ENCODE measurements around the gene TRA2A. TPM values are rescaled to one million over a fixed set of nuclear protein-coding genes. Genes with fewer than 3 reads are reported as not detected.

Gene TRA2A
- total and polyA plus RNA-seq, 10 of the 15 experiments (the other 5 are each of a cell fraction or from before 2014, with no cell fraction given), result 25.0 to 224 (median 91.3) TPM

- no peaks in the 10 kb centered on the region for H3K27me3 ChIP-seq (replicated peaks in 1 of 2; ENCODE audit: control insufficient read depth in 2 of 2, insufficient read depth in 2 of 2, low read length in 1 of 2)
- ChIA-PET SMC1A (ENCODE audit: uncharacterized antibody, unreplicated experiment) (interaction anchor here (0.5 to 6.4 kb wide), 30 partner anchors 10 to 363 kb away, joined by 3 to 50 read pairs (median 4); partner anchors contain the start of gene STK31), RAD21 (ENCODE audit: unreplicated experiment) (interaction anchor here (0.6 to 4.7 kb wide), 23 partner anchors 16 to 772 kb away, joined by 3 to 46 read pairs (median 4); no protein-coding TSS in a partner anchor), POLR2A (interaction anchor here (0.6 to 0.7 kb wide), 2 partner anchors 28 to 201 kb away, joined by 4 to 5 read pairs; no protein-coding TSS in a partner anchor), CTCF (interaction anchor here (0.5 to 9.7 kb wide), 45 partner anchors 10 to 1039 kb away, joined by 3 to 71 read pairs (median 4); partner anchors contain the start of genes FAM221A and STK31)
- BruUV-seq (replicated peaks), result no TSS peak
- WGBS (ENCODE audit: insufficient coverage, insufficient replicate concordance, low lambda C conversion rate, missing lambda C conversion rate), result 51% methylated on average over 13 of the region's 13 CpGs
- H3K4me3 ChIP-seq, result no peak overlapping the region
- peak; percentile 74 for DNase-seq (ENCODE audit: low read depth, low spot score)
- no peak overlapping the region for H2AFZ ChIP-seq (ENCODE audit: control insufficient read depth, low read depth, low read length)
- intact Hi-C loops (cut with micrococcal nuclease; ENCODE audit: unreplicated experiment), result loop anchor here (1.0 to 10.0 kb wide), 3 partner anchors 23 to 1028 kb away; partner anchors contain the start of gene PALS2
- H3K27ac ChIP-seq (ENCODE audit: control insufficient read depth, insufficient read depth), result peak overlapping the region; percentile 18; the same call in 1 of the 2 replicates
- H3K4me1 ChIP-seq (ENCODE audit: control insufficient read depth, insufficient read depth, low read length), result peaks cover 13% of the 10 kb centered on the region
- H3K9ac ChIP-seq (ENCODE audit: control insufficient read depth, insufficient read depth, low read length), result no peak overlapping the region
- in situ Hi-C loops (cut with MboI), result no loop called here
- no peaks in the 10 kb centered on the region for H3K36me3 ChIP-seq (ENCODE audit: control insufficient read depth in 2 of 2, insufficient read depth in 2 of 2, low read length in 1 of 2)
- peak; percentile 79 for ATAC-seq
- H3K79me2 ChIP-seq (ENCODE audit: control insufficient read depth, insufficient read depth, low read length), result no peaks in the 10 kb centered on the region
- peaks cover 1% of the 10 kb centered on the region for H3K9me3 ChIP-seq (replicated peaks; ENCODE audit: control insufficient read depth, insufficient read depth, low read length)
- 0 out of 2 replicates have a peak overlapping the region, but pooled peaks have one; percentile 17 for H3K4me2 ChIP-seq (ENCODE audit: control insufficient read depth, insufficient read depth)
- H4K20me1 ChIP-seq (ENCODE audit: control insufficient read depth, insufficient read depth), result no peaks in the 10 kb centered on the region
- peak; percentile 93 for FAIRE-seq
- TF ChIP-seq FOXK2 (IDR thresholded peaks at IDR 0.05) (0 out of 2 replicates have a peak, but pooled peaks have one; percentile 12), NFIC (IDR thresholded peaks at IDR 0.05; ENCODE audit: low read depth, low read length) (no peak), CUX1 (IDR thresholded peaks at IDR 0.05; ENCODE audit: insufficient replicate concordance, low read depth, low read length) (no peak), RAD51 (IDR thresholded peaks at IDR 0.05) (no peak), YY1 (IDR thresholded peaks at IDR 0.05; ENCODE audit: low read depth, low read length) (peak; percentile 72), HDAC2 (IDR thresholded peaks at IDR 0.05) (no peak), KDM1A (IDR thresholded peaks at IDR 0.05; ENCODE audit: borderline replicate concordance) (no peak), NR2F1 (conservative IDR thresholded peaks at IDR 0.05) (0 out of 2 replicates have a peak, but pooled peaks have one; percentile 12), CREM (IDR thresholded peaks at IDR 0.05; ENCODE audit: low read depth) (no peak), ZBTB4 (CRISPR knock-in tag; IDR thresholded peaks at IDR 0.05) (no peak), ZBED1 (IDR thresholded peaks at IDR 0.05; ENCODE audit: borderline replicate concordance) (no peak), STAT3 (IDR thresholded peaks at IDR 0.05; ENCODE audit: low read depth, low read length) (no peak)
Measured at GRCh38 chr7:23546897-23547572, 15.3 kb upstream of the TRA2A start.

All from GM12878 (cell line).